GM18868 (cell line): ENCODE measurements around the gene TNFRSF6B.

Source experiments
- ATAC-seq: cut with Tn5 transposase; IDR thresholded peaks from one replicate; pipeline ENCODE4 v1.9.1; 2021; ENCODE audit warnings: mild to moderate bottlenecking, moderate library complexity; ENCODE audit not compliant: unreplicated experiment

Gene TNFRSF6B

DNA sequence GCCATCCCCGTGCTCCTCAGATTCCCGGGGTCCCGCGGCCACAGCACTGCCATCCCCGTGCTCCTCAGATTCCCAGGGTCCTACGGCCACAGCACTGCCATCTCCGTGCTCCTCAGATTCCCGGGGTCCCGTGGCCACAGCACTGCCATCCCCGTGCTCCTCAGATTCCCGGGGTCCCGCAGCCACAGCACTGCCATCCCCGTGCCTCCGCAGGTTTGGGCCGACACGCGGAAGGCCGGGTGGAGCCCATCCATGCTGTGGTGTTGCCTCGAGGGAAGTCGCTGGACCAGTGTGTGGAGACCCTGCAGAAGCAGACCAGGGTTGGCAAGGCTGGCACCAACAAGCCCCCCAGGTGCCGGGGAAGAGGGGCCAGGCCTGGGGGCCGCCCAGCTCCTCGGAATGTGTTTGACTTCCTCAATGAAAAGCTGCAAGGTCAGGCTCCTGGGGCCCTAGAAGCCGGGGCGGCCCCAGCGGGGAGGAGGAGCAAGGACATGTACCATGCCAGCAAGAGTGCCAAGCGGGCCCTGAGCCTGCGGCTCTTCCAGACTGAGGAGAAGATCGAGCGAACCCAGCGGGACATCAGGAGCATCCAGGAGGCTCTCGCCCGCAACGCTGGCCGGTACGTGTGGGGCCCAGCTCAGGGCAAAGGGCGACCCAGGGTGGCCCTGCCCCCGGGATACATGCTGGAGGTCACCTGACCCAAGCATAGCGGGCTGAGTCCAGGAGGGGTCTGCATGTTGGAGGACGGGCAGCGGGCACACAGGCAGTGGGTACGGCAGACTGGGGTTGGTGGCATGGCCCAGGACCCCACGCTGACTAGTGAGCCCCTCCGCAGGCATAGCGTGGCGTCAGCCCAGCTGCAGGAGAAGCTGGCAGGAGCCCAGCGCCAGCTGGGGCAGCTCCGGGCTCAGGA lies 38.8 kb downstream of the TNFRSF6B start:
- no peak for ATAC-seq

DNA sequence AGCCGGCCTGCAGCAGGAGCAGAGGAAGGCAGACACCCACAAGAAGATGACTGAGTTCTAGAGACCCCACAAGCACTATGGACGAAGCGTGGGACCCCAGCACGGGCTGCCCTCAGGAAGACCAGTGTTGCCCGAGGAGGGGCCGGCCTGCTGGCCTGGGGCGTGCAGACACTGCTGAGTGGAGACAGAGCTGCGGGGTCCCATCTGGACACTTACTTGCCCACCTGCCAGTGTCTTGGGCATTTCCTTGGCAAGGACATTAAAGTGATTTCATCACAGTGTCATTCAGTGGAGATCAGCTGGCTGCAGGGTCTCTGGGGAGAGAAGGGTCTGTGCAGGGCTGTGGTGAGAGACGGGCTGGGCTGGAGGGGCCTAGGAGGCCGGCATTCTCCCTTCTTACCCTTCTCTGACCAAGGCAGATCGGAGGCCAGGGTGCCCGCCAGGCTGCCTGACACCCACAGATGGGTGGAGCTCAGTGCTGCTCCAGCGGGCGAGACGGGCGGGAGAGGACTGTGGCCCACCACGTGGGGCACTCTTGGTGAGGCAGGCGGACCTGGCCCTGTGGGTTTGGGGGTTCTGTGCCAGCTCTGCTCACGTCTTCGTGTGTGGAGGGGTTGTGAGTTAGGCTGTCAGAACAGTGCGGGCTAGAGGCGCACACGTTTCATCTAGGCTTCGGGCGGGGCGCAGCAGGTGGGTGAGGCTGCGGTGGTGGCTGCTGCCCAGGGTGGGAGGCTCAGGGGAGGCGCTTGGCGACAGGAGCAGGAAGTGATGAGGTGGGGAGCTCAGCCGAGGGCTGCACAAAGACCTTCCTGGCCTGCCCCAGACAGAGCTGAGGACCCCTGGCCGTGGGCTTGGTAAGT lies 39.6 kb downstream of the TNFRSF6B start, which contains the start of gene LIME1:
Gene LIME1 (plus strand): TSS at position 806 of the 860 bp plus-strand sequence. CDS start 886 bp downstream, outside the sequence.
- no peak for ATAC-seq

GRCh38 chr20:63736893-63737694 lies 40.6 kb downstream of the TNFRSF6B start:
- ATAC-seq = no peak

GRCh38 chr20:63737695-63737944 lies 41.2 kb downstream of the TNFRSF6B start:
- no peak for ATAC-seq

- no peak for ATAC-seq
Observed at GRCh38 chr20:63737945-63738686, 41.7 kb downstream of the TNFRSF6B start.

DNA sequence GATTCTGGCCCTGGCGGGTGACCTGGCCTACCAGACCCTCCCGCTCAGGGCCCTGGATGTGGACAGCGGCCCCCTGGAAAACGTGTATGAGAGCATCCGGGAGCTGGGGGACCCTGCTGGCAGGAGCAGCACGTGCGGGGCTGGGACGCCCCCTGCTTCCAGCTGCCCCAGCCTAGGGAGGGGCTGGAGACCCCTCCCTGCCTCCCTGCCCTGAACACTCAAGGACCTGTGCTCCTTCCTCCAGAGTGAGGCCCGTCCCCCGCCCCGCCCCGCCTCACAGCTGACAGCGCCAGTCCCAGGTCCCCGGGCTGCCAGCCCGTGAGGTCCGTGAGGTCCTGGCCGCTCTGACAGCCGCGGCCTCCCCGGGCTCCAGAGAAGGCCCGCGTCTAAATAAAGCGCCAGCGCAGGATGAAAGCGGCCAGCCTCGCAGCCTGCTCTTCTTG lies 42.3 kb downstream of the TNFRSF6B start:
- ATAC-seq = no peak

GRCh38 chr20:63739130-63740069 lies 42.9 kb downstream of the TNFRSF6B start, which contains the start of gene SLC2A4RG:
SLC2A4RG (plus strand) TSS chr20:63739776; CDS start chr20:63739913, 137 bp downstream.
- peak; percentile 45 for ATAC-seq

DNA sequence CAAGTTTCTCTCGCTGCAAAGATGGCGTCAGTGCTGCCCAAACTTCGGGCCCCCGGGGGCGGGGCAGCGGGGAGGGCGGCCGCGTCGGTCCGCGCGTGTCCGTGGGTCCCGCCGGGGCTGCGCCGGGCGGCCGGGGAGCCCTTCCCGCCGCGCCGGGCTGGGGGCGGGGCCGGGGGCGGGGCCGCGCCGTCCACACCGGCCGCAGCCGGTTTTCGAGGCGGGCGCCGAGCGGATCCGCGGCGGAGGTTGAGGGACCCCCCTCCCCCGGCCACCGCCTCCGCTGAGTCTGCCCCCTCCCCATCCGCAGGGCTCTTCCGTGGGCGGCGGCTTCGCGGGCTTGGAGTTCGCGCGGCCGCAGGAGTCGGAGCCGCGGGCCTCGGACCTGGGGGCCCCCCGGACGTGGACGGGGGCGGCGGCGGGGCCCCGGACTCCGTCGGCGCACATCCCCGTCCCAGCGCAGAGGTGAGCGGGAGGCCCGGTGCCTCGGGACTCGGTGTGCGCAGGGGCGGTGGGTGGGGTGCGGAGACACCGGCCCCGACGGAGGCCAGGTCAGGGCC lies 43.7 kb downstream of the TNFRSF6B start:
- no peak for ATAC-seq

DNA sequence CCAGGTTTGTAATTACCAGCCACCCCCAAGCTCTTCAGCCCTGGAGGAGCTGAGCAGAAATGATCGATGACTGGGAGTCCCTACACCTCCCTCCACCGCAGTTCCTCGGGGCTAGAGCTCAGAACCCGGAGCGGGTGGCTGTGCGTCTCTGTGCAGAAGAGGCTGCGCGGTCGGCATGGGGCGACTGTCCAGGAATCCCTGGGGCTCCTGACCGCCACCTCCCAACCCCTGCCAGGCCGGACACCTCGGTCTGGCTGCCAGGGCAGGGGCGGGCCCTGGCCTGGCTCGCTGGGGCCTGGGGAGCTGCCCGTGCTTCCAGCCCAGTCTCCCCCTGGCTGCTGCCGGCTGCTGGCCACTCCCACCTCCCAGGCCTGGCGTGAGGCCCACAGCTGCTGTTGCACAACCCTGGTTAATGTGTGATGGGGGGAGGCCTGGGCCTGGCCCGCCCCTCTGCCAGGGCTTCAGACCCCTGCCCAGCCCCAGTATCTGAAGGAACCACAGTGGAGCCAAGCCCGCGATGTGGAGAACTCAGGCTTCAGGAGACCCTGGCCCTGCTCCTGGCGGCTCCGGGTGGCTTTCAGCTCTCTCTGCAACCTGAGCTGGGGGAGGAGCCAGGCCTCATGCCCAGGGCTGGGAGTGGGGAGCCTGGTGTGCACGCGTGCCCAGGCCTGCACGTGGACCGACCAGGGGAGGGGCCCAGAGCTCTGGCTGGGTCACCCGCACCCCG lies 44.3 kb downstream of the TNFRSF6B start:
- no peak for ATAC-seq

GRCh38 chr20:63741354-63741675 lies 44.9 kb downstream of the TNFRSF6B start:
- no peak for ATAC-seq

DNA sequence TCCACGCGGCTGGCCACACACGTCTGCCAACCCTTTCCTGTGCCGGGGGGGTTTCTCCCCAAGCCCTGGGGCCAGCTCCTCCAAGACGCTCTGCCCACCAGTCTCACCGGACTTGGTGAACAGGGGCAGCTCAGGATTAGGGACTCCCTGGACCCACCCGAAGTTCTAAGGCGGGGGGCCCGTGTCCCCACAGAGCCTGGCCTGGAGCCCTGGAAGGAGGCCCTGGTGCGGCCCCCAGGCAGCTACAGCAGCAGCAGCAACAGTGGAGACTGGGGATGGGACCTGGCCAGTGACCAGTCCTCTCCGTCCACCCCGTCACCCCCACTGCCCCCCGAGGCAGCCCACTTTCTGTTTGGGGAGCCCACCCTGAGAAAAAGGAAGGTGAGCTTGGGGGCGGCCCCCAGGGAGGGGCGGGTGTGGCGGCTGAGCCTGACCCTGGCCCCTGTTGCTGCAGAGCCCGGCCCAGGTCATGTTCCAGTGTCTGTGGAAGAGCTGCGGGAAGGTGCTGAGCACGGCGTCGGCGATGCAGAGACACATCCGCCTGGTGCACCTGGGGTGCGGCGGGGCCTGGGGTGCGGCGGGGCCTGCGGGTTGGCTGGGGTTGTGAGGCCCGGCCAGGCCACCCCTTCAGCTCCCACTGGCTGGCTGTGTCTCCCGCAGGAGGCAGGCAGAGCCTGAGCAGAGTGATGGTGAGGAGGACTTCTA lies 45.4 kb downstream of the TNFRSF6B start:
- no peak for ATAC-seq

DNA sequence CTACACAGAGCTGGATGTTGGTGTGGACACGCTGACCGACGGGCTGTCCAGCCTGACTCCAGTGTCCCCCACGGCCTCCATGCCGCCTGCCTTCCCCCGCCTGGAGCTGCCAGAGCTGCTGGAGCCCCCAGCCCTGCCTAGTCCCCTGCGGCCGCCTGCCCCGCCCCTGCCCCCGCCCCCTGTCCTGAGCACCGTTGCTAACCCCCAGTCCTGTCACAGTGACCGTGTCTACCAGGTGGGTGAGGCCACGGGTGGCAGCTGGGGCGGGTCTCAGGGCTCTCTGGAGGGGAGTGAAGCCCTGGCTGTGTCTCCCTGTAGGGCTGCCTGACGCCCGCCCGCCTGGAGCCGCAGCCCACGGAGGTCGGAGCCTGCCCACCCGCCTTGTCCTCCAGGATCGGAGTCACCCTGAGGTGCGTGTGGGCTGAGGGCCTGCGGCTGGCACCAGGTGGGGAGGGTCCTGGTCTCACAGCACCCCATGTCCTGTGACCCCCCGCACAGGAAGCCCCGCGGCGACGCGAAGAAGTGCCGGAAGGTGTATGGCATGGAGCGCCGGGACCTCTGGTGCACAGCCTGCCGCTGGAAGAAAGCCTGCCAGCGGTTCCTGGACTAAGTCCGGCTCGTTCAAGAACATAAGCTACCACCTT lies 46.1 kb downstream of the TNFRSF6B start:
- ATAC-seq = no peak

DNA sequence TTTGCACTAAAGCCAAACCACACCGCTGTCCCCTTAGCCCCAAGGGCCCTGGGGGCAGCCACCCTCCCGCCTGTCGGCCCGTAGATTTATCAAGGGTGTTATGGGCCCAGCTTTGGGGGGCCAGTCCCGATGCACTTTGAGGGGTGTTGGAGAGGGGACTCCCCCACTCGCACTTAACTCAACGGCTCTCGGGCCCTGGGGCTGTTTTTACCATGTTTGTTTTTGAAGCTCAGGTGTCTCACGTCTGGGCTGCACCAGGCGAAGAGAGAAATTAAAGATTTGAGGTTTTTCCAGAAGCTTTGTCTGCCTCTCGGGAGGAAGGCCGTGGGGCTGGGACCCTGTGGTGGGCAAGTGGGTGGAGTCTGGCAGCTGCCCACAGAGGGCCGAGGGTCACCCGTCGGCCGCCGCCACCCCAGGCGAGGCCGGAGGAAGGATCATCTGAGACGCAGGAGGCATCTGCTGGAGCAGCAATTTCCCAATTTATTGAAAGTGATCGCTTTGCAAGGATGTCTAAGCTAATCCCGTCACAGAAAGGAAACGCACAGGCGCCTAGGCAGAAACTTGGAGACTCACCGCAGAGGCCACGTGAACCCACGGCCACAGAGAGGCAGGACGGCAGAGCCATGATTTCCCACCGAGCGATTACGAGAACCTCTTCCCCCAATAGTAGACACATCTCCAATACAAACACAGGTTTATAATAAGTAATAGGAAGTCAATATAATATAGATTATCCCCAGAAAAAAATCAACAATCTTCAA lies 46.9 kb downstream of the TNFRSF6B start:
- no peak for ATAC-seq

- no peak for ATAC-seq
Observed at GRCh38 chr20:63744158-63744557, 47.7 kb downstream of the TNFRSF6B start.

- ATAC-seq = no peak
Observed at GRCh38 chr20:63744574-63745423, 48.3 kb downstream of the TNFRSF6B start.

- no peak for ATAC-seq
Observed at GRCh38 chr20:63745424-63745805, 49.0 kb downstream of the TNFRSF6B start.
